HG03159 (cell line): Measurements from ENCODE around the gene KRTAP10-9.
"Not testable (repeated sequence)": the region's sequence is repeated elsewhere in the genome, so short reads cannot be mapped to it uniquely, and the experiment has no call there.

Experiments
- ATAC-seq: cut with Tn5 transposase; IDR thresholded peaks from one replicate; pipeline ENCODE4 v1.9.1; 2021; ENCODE audit warnings: mild to moderate bottlenecking, moderate library complexity; ENCODE audit not compliant: unreplicated experiment

The KRTAP10-9 gene

GRCh38 chr21:44657635-44658540 lies 31.0 kb downstream of the KRTAP10-9 start, which contains the start of gene KRTAP12-3:
Gene KRTAP12-3, plus strand, starts transcription at chr21:44657932. Its CDS starts 48 bp downstream, at chr21:44657980.
- ATAC-seq = no peak

- no peak for ATAC-seq
Observed at GRCh38 chr21:44658541-44658910, 31.6 kb downstream of the KRTAP10-9 start.

GRCh38 chr21:44658913-44659595 lies 32.2 kb downstream of the KRTAP10-9 start:
- ATAC-seq = no peak

GRCh38 chr21:44661567-44661966 lies 34.7 kb downstream of the KRTAP10-9 start:
- not testable (repeated sequence) for ATAC-seq

GRCh38 chr21:44664691-44665090 lies 37.8 kb downstream of the KRTAP10-9 start:
- no peak for ATAC-seq

- ATAC-seq = no peak
Observed at GRCh38 chr21:44666401-44667320, 39.8 kb downstream of the KRTAP10-9 start, which contains the start of gene KRTAP12-2. Gene KRTAP12-2, minus strand, starts transcription at chr21:44666927. Its CDS starts 41 bp downstream, at chr21:44666886.

- no peak for ATAC-seq
Observed at GRCh38 chr21:44667612-44668011, 40.7 kb downstream of the KRTAP10-9 start.

- ATAC-seq = no peak
Observed at GRCh38 chr21:44670642-44671432, 43.9 kb downstream of the KRTAP10-9 start.

GRCh38 chr21:44671911-44672310 lies 45.0 kb downstream of the KRTAP10-9 start:
- no peak for ATAC-seq

GRCh38 chr21:44677881-44678280 lies 51.0 kb downstream of the KRTAP10-9 start:
- no peak for ATAC-seq
